Measurements from ENCODE around the gene RAB27A. TPM values are rescaled to one million over a fixed set of nuclear protein-coding genes. Genes with fewer than 3 reads are reported as not detected.

RAB27A gene
- total and polyA plus RNA-seq, 10 of the 15 experiments (the other 5 are each of a cell fraction or from before 2014, with no cell fraction given), result 13.3 to 139 (median 35.2) TPM

- TF ChIP-seq ZBTB40 (IDR thresholded peaks at IDR 0.05; ENCODE audit: borderline replicate concordance) (no peak), ESRRA (IDR thresholded peaks at IDR 0.05; ENCODE audit: low read length) (no peak), IRF4 (IDR thresholded peaks at IDR 0.05; ENCODE audit: low read depth, low read length) (peak; percentile 61), RFX5 (IDR thresholded peaks at IDR 0.05; ENCODE audit: low read depth, low read length) (no peak), CREM (IDR thresholded peaks at IDR 0.05; ENCODE audit: low read depth) (peak; percentile 73; the same call in 1 of the 2 replicates), KDM1A (IDR thresholded peaks at IDR 0.05; ENCODE audit: borderline replicate concordance) (no peak), CUX1 (IDR thresholded peaks at IDR 0.05; ENCODE audit: insufficient replicate concordance, low read depth, low read length) (peak; percentile 90), MTA3 (IDR thresholded peaks at IDR 0.05; ENCODE audit: borderline replicate concordance, low read length) (0 out of 2 replicates have a peak, but pooled peaks have one; percentile 59), ZBED1 (IDR thresholded peaks at IDR 0.05; ENCODE audit: borderline replicate concordance) (peak; percentile 86; the same call in 1 of the 2 replicates), ZNF622 (IDR thresholded peaks at IDR 0.05) (no peak), IRF5 (IDR thresholded peaks at IDR 0.05; ENCODE audit: borderline replicate concordance) (no peak), ZSCAN29 (IDR thresholded peaks at IDR 0.05) (no peak), SREBF1 (IDR thresholded peaks at IDR 0.05; ENCODE audit: low read length) (no peak; the same call in 1 of the 2 replicates), BCL3 (IDR thresholded peaks at IDR 0.05; ENCODE audit: borderline replicate concordance, insufficient read depth, low read depth, low read length, poor library complexity, severe bottlenecking) (peak; percentile 87), RB1 (IDR thresholded peaks at IDR 0.05; ENCODE audit: borderline replicate concordance) (no peak), IKZF2 (IDR thresholded peaks at IDR 0.05) (peak; percentile 39 to 63; a peak in 3 of 4 replicates), POLR2AphosphoS2 (IDR thresholded peaks at IDR 0.05; ENCODE audit: low read depth, low read length) (no peak), NR2C2 (IDR thresholded peaks at IDR 0.05; ENCODE audit: borderline replicate concordance, control insufficient read depth, insufficient read length, low read depth) (no peak), BMI1 (IDR thresholded peaks at IDR 0.05; ENCODE audit: borderline replicate concordance) (no peak)
These were observed 9.8 kb downstream of the RAB27A start (continued) for GRCh38 chr15:55279746-55280351.
